Neural crest cell (in vitro differentiated cells): ENCODE measurements around the gene F12. TPM values are rescaled to one million over a fixed set of nuclear protein-coding genes. Genes with fewer than 3 reads are reported as not detected.

Source experiments
- DNase-seq: peaks from one replicate; pipeline ENCODE4 v3.0.0; 2021; ENCODE audit warnings: low read depth, mixed read lengths, low spot score
- H3K27ac Mint-ChIP-seq: one replicate; pipeline ENCODE4 v1.8.0; 2021; ENCODE audit warnings: mild to moderate bottlenecking, mixed read lengths; ENCODE audit not compliant: unreplicated experiment
- H3K27me3 Mint-ChIP-seq: 2 replicates; pipeline ENCODE4 v1.8.0; 2021; ENCODE audit warnings: low read depth, mild to moderate bottlenecking, mixed read lengths
- H3K36me3 Mint-ChIP-seq: 2 replicates; pipeline ENCODE4 v1.8.0; 2021; ENCODE audit warnings: low read depth, mild to moderate bottlenecking, mixed read lengths
- H3K4me1 Mint-ChIP-seq: 2 replicates; pipeline ENCODE4 v1.8.0; 2021; ENCODE audit warnings: mixed read lengths
- H3K4me3 Mint-ChIP-seq: one replicate; pipeline ENCODE4 v1.8.0; 2021; ENCODE audit warnings: mild to moderate bottlenecking, mixed read lengths
- H3K9me3 Mint-ChIP-seq: 2 replicates; pipeline ENCODE4 v1.8.0; 2021; ENCODE audit warnings: mixed read lengths
- CTCF ChIP-seq: fragments of 200-600 bp; sonication (generic); conservative IDR thresholded peaks from 2 replicates; pipeline ENCODE4 v1.5.0; 2021; ENCODE audit warnings: antibody characterized with exemption, mild to moderate bottlenecking
- total RNA-seq: library from RNA; stranded (reverse); gene quantifications from 2 replicates; pipeline ENCODE4 v1.2.1, GENCODE V29; 2021

F12 gene
- total RNA-seq, 1 donor from 2014 or later, result 2.7 TPM

- Mint-ChIP-seq H3K27me3 (peaks cover 35% of the 10 kb centered on the region), H3K4me1 (peaks cover 35% of the 10 kb centered on the region), H3K9me3 (no peaks in the 10 kb centered on the region), H3K4me3 (peak overlapping the region; percentile 93), H3K36me3 (peaks cover 9% of the 10 kb centered on the region), H3K27ac (peak overlapping the region; percentile 78)
- TF ChIP-seq CTCF, result peak; percentile 96
- peak; percentile 98 for DNase-seq
Measured at GRCh38 chr5:177455661-177456590, 46.6 kb upstream of the F12 start.

- Mint-ChIP-seq H3K36me3 (peaks cover 12% of the 10 kb centered on the region), H3K4me3 (peak overlapping the region; percentile 78), H3K9me3 (no peaks in the 10 kb centered on the region), H3K27me3 (peaks cover 38% of the 10 kb centered on the region), H3K4me1 (peaks cover 43% of the 10 kb centered on the region), H3K27ac (no peak overlapping the region)
- DNase-seq, result peak; percentile 84
- peak; percentile 82 for TF ChIP-seq CTCF
Measured at GRCh38 chr5:177455036-177455660, 45.8 kb upstream of the F12 start.

GRCh38 chr5:177454397-177455035 is 45.2 kb upstream of the F12 start:
- peak; percentile 97 for TF ChIP-seq CTCF
- peak; percentile 96 for DNase-seq
- peaks cover 12% of the 10 kb centered on the region for H3K36me3 Mint-ChIP-seq
- peaks cover 45% of the 10 kb centered on the region for H3K4me1 Mint-ChIP-seq
- H3K27ac Mint-ChIP-seq, result peak overlapping the region; percentile 50
- no peaks in the 10 kb centered on the region for H3K9me3 Mint-ChIP-seq
- peak overlapping the region; percentile 91 for H3K4me3 Mint-ChIP-seq
- H3K27me3 Mint-ChIP-seq, result peaks cover 42% of the 10 kb centered on the region

- peak; percentile 50 for DNase-seq
- H3K36me3 Mint-ChIP-seq, result peaks cover 12% of the 10 kb centered on the region
- no peak for TF ChIP-seq CTCF
- H3K4me1 Mint-ChIP-seq, result peaks cover 51% of the 10 kb centered on the region
- peaks cover 44% of the 10 kb centered on the region for H3K27me3 Mint-ChIP-seq
- peak overlapping the region; percentile 91 for H3K4me3 Mint-ChIP-seq
- peak overlapping the region; percentile 92 for H3K27ac Mint-ChIP-seq
- no peaks in the 10 kb centered on the region for H3K9me3 Mint-ChIP-seq
Measured at GRCh38 chr5:177453852-177454396, 44.6 kb upstream of the F12 start.
